Esophagus squamous epithelium (tissue), 5 donors: Measurements from ENCODE around the gene ASH1L. TPM values are rescaled to one million over a fixed set of nuclear protein-coding genes. Genes with fewer than 3 reads are reported as not detected.

ENCODE experiments used
- DNase-seq: peaks from one replicate; lab custom pipeline; 2025; lab: John Stamatoyannopoulos, UW
- H3K27ac ChIP-seq, 4 donors: fragments of 200-600 bp; sonication (generic); one replicate each; pipeline ENCODE4 v1.5.1; 2016 to 2019; ENCODE audit warnings: mild to moderate bottlenecking in 1 of 4
- H3K27me3 ChIP-seq, 4 donors: fragments of 200-600 bp; sonication (generic); 1 replicate in 3 of 4; 2 replicates in 1 of 4; pipeline versions ENCODE4 v1.5.1 to v1.6.0; 2017 to 2021; ENCODE audit warnings: antibody characterized with exemption in 1 of 4
- H3K36me3 ChIP-seq, 3 donors: fragments of 200-600 bp; sonication (generic); one replicate each; pipeline ENCODE4 v1.5.1; 2016 to 2019
- H3K4me1 ChIP-seq, 3 donors: fragments of 200-600 bp; sonication (generic); one replicate each; pipeline ENCODE4 v1.5.1; 2017 to 2019
- H3K4me3 ChIP-seq, 4 donors: fragments of 200-600 bp; sonication (generic); 1 replicate in 3 of 4; 2 replicates in 1 of 4; pipeline ENCODE4 v1.5.1; 2016 to 2019; ENCODE audit warnings: mild to moderate bottlenecking in 2 of 4, moderate library complexity in 1 of 4
- H3K9me3 ChIP-seq, 3 donors: fragments of 200-600 bp; sonication (generic); one replicate each; pipeline ENCODE4 v1.5.1; 2016 to 2019
- POLR2A ChIP-seq, 4 donors: fragments of 450-650 bp; IDR thresholded peaks; one replicate each; pipeline ENCODE4 v1.6.1; 2017; ENCODE audit warnings: antibody characterized with exemption in 4 of 4, mild to moderate bottlenecking in 4 of 4, moderate library complexity in 3 of 4
- WGBS, 2 donors: methylation state at CpG; one replicate each; pipeline ENCODE4 v1.1.5; 2018; 5-methylcytosine and 5-hydroxymethylcytosine counted together
- intact Hi-C: fragments of 100-400 bp; cut with DNase I; formaldehyde crosslinking; loops from one replicate; pipeline ENCODE4 v1.15.0; 2022
- total RNA-seq, 4 donors: library from RNA; depleted of rRNA; stranded (reverse); fragments of >200 nt; gene quantifications; one replicate each; pipeline ENCODE4 v1.1.0, GENCODE V29; 2016
- TF ChIP-seq, protein P1 (sequence below), 6 experiments: fragments of 450-650 bp in 4 of 6; fragments of 200-600 bp in 2 of 6; sonication (generic) in 2 of 6; IDR thresholded peaks; one replicate each; pipeline ENCODE4 v1.5.1; 2016 to 2019; ENCODE audit warnings: antibody characterized with exemption in 6 of 6, mild to moderate bottlenecking in 4 of 6, moderate library complexity in 4 of 6
- donor health status: DM: yes; HTN: yes; CAD: no.

ASH1L gene
- total RNA-seq, 4 donors from 2014 or later: 27.6 to 57.4 (median 31.2) TPM

DNA sequence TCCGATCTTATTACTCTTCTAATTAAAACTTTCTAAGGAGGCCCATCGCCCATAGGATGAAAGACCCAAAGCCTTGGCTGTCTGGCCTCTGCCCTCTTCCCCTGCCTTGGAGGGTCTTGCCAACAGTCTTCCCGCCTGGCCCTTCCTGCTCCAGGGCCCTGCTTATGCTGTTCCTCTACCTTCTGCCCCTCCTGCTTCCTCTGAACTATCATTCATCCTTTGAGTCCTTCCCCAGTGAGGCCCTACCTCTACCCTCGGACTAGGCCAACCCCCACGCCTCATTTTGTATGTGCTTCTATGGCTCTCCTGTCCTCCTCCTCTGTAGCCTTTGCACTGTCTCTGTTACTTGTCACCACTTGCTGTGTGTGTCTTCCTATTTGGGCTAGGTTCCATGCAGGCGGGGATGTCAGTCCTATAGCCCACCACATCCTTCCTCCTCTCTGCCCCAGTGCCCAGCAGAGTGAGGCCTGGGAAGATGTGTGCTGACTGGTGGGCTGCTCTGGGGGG is 236.5 kb downstream of the ASH1L start:
- Histone ChIP-seq H3K27me3 (no peaks in the 10 kb centered on the region), H3K4me1 (peaks cover 26 to 49% (median 27%) of the 10 kb centered on the region in 3 donors), H3K4me3 (no peak overlapping the region), H3K9me3 (no peaks in the 10 kb centered on the region), H3K36me3 (peaks cover 5 to 53% (median 23%) of the 10 kb centered on the region in 3 donors), H3K27ac (peak overlapping the region in 3 of 4 donors; percentile 96 to 99 (median 98))
- 77 to 80% methylated on average over 6 of the region's 6 CpGs for WGBS, 2 donors
- no peak for DNase-seq
- intact Hi-C loops: loop anchor here (5.0 kb wide), 1 partner anchor 74 kb away; no protein-coding TSS in a partner anchor
- TF ChIP-seq, protein P1, sequence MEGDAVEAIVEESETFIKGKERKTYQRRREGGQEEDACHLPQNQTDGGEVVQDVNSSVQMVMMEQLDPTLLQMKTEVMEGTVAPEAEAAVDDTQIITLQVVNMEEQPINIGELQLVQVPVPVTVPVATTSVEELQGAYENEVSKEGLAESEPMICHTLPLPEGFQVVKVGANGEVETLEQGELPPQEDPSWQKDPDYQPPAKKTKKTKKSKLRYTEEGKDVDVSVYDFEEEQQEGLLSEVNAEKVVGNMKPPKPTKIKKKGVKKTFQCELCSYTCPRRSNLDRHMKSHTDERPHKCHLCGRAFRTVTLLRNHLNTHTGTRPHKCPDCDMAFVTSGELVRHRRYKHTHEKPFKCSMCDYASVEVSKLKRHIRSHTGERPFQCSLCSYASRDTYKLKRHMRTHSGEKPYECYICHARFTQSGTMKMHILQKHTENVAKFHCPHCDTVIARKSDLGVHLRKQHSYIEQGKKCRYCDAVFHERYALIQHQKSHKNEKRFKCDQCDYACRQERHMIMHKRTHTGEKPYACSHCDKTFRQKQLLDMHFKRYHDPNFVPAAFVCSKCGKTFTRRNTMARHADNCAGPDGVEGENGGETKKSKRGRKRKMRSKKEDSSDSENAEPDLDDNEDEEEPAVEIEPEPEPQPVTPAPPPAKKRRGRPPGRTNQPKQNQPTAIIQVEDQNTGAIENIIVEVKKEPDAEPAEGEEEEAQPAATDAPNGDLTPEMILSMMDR (IDR thresholded peaks at IDR 0.05): no peak
- no peak for TF ChIP-seq POLR2A (IDR thresholded peaks at IDR 0.05)

DNA sequence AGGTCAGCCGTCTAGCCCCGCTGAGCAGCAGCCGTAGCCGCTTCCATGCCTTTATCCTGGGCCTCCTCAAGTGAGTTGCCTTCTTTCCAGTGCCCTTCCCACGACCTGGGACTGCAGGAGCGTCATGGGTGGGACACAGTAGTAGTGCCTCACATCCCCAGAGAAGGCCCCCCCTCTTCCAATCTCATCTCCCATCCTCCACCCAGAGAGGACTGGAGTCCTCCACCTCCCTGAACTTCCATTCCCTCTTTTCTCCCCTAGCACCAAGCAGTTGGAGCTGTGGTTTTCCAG is 237.1 kb downstream of the ASH1L start:
- H3K4me1 ChIP-seq: peaks cover 29 to 54% (median 30%) of the 10 kb centered on the region in 3 donors
- 23 to 33% methylated on average over 1 to 3 of the region's 6 CpGs for WGBS, 2 donors
- intact Hi-C loops: loop anchor here (5.0 kb wide), 1 partner anchor 73 kb away; no protein-coding TSS in a partner anchor
- H3K27ac ChIP-seq: peak overlapping the region; percentile 96 to 99 (median 98)
- H3K4me3 ChIP-seq: peak overlapping the region; percentile 61 to 95 (median 80)
- peaks cover 5 to 48% (median 18%) of the 10 kb centered on the region in 3 donors for H3K36me3 ChIP-seq
- no peaks in the 10 kb centered on the region for H3K27me3 ChIP-seq
- no peaks in the 10 kb centered on the region for H3K9me3 ChIP-seq
- TF ChIP-seq, protein P1 (IDR thresholded peaks at IDR 0.05): no peak
- no peak for TF ChIP-seq POLR2A (IDR thresholded peaks at IDR 0.05)
- no peak for DNase-seq

DNA sequence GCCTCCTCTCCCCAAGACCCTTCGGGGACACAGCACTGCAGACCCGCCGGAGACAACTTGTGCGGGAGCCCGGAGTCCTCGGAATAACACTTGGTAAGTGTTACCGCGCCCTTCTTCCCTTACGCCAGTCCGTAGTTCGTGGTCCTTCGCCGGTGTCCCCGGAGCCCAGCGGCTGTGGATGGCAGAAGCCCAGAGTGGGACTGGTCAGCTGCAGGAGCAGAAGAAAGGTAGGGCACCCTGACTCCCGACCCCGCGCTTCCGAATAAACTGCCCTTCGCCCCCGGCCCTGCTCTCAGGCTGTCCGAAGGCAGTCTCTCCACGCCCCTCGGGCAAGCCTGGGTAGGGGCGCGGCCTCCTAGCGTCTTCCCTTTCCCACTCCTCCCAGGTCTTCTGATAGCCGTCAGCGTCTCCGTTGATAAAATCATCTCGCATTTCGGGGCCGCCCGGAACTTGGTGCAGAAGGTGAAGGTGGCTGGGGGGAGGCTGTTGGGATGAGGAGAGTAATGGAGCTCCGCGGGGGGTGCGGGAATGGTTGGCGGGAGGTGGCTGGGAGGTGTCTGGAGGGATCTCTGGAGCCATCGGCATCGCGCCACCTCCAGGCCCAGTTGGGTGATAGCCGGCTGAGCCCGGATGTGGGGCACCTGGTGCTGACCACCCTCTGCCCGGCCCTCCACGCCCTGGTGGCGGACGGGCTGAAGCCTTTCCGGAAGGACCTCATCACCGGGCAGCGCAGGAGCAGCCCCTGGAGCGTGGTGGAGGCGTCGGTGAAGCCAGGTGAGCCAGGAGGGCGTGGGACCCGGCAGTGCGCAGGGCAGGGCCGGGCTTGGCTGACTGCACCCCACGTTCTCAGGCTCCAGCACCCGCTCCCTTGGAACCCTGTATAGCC is 237.6 kb downstream of the ASH1L start:
- intact Hi-C loops: loop anchor here (5.0 kb wide), 1 partner anchor 73 kb away; no protein-coding TSS in a partner anchor
- H3K4me1 ChIP-seq: peaks cover 35 to 56% (median 35%) of the 10 kb centered on the region in 3 donors

DNA sequence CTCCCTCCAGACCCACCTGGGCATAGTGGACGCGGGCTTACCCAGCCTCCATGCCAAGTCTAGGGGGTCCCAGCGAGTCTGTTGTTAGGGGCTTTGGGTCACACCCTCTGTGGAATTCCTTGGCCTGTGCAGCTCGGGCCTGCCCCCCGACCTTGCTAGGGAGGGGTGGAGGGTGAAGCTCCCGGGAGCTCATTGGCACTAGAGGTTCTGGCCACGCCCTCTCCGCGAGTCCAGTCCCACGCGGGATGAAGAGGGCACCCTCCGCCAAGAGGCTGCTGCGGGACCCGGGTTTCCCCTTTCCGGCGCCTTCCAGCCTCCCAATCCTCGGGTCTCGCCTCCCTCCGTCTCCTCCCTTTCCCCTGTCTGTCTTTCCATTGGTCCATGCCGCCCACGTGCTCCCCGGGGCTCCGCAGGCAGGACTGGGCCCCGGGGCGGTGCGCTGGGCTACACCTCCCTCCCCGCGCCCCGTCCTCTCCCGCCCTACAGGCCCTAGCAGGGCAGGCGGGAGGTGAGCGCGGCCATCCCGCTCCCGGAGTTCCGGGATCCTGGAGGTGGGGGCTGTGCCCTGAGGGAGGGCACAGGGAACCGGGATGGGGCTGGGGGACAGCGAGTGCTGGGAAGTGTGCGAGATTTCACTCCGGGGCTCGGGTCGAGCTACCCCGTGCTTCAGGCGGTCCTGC is 238.4 kb downstream of the ASH1L start:
- H3K4me3 ChIP-seq: peak overlapping the region; percentile 61 to 95 (median 80)
- peak; percentile 70 for DNase-seq
- TF ChIP-seq POLR2A (IDR thresholded peaks at IDR 0.05): peak in 2 of 4 donors; percentile 85 to 88
- TF ChIP-seq, protein P1 (IDR thresholded peaks at IDR 0.05): peak in 2 of 6 experiments; percentile 12 to 18
- no peaks in the 10 kb centered on the region for H3K9me3 ChIP-seq
- H3K36me3 ChIP-seq: peaks cover 0 to 41% (median 7%) of the 10 kb centered on the region in 3 donors
- peaks cover 35 to 58% (median 36%) of the 10 kb centered on the region in 3 donors for H3K4me1 ChIP-seq
- WGBS, 2 donors: 0% methylated on average over 6 of the region's 44 CpGs; no CpG with 5 or more reads in 1 of the 2 donors
- peak overlapping the region; percentile 96 to 99 (median 98) for H3K27ac ChIP-seq
- no peaks in the 10 kb centered on the region for H3K27me3 ChIP-seq
- intact Hi-C loops: no loop called here

More for the DNA sequence above, 237.6 kb downstream of the ASH1L start:
- TF ChIP-seq, protein P1 (IDR thresholded peaks at IDR 0.05): peak in 5 of 6 experiments; percentile 27 to 61 (median 36)
- no peak for TF ChIP-seq POLR2A (IDR thresholded peaks at IDR 0.05)
- DNase-seq: no peak
- Histone ChIP-seq H3K4me3 (peak overlapping the region; percentile 61 to 95 (median 80)), H3K9me3 (no peaks in the 10 kb centered on the region), H3K36me3 (peaks cover 0 to 42% (median 12%) of the 10 kb centered on the region in 3 donors), H3K27me3 (no peaks in the 10 kb centered on the region), H3K27ac (peak overlapping the region; percentile 96 to 99 (median 98))
- WGBS, 2 donors: 4 to 12% methylated on average over 15 to 38 of the region's 59 CpGs
